Measurements from ENCODE around the gene HTRA2.

The HTRA2 gene

GRCh38 chr2:74502720-74503505, 26.8 kb upstream of the HTRA2 start:
- peaks cover 3% of the 10 kb centered on the region for H3K4me1 ChIP-seq (ENCODE audit: control insufficient read depth, insufficient read depth, low read length)
- peak overlapping the region; percentile 48 for H3K4me3 ChIP-seq (ENCODE audit: low read depth, low read length)
- H3K36me3 ChIP-seq (ENCODE audit: control insufficient read depth, insufficient read depth, low read length), result peaks cover 4% of the 10 kb centered on the region
- H3K27me3 ChIP-seq (ENCODE audit: control insufficient read depth, insufficient read depth, low read length), result peaks cover 84% of the 10 kb centered on the region
- peak overlapping the region; percentile 60 for H3K9ac ChIP-seq (ENCODE audit: low read depth, low read length)
- H3K9me3 ChIP-seq (ENCODE audit: control insufficient read depth, insufficient read depth, low read length), result no peaks in the 10 kb centered on the region

GRCh38 chr2:74503506-74504475, 25.9 kb upstream of the HTRA2 start:
- Histone ChIP-seq H3K9me3 (ENCODE audit: control insufficient read depth, insufficient read depth, low read length) (no peaks in the 10 kb centered on the region), H3K36me3 (ENCODE audit: control insufficient read depth, insufficient read depth, low read length) (peaks cover 4% of the 10 kb centered on the region), H3K27me3 (ENCODE audit: control insufficient read depth, insufficient read depth, low read length) (peaks cover 83% of the 10 kb centered on the region), H3K4me3 (ENCODE audit: low read depth, low read length) (peak overlapping the region; percentile 48), H3K9ac (ENCODE audit: low read depth, low read length) (peak overlapping the region; percentile 60), H3K4me1 (ENCODE audit: control insufficient read depth, insufficient read depth, low read length) (peaks cover 3% of the 10 kb centered on the region)

GRCh38 chr2:74504591-74504990, 25.1 kb upstream of the HTRA2 start:
- Histone ChIP-seq H3K9me3 (ENCODE audit: control insufficient read depth, insufficient read depth, low read length) (no peaks in the 10 kb centered on the region), H3K27me3 (ENCODE audit: control insufficient read depth, insufficient read depth, low read length) (peaks cover 83% of the 10 kb centered on the region), H3K4me3 (ENCODE audit: low read depth, low read length) (peak overlapping the region; percentile 48), H3K36me3 (ENCODE audit: control insufficient read depth, insufficient read depth, low read length) (peaks cover 4% of the 10 kb centered on the region), H3K9ac (ENCODE audit: low read depth, low read length) (no peak overlapping the region), H3K4me1 (ENCODE audit: control insufficient read depth, insufficient read depth, low read length) (peaks cover 3% of the 10 kb centered on the region)

GRCh38 chr2:74505448-74506246, 24.1 kb upstream of the HTRA2 start:
- Histone ChIP-seq H3K36me3 (ENCODE audit: control insufficient read depth, insufficient read depth, low read length) (peaks cover 4% of the 10 kb centered on the region), H3K9me3 (ENCODE audit: control insufficient read depth, insufficient read depth, low read length) (no peaks in the 10 kb centered on the region), H3K27me3 (ENCODE audit: control insufficient read depth, insufficient read depth, low read length) (peaks cover 83% of the 10 kb centered on the region), H3K4me3 (ENCODE audit: low read depth, low read length) (no peak overlapping the region), H3K4me1 (ENCODE audit: control insufficient read depth, insufficient read depth, low read length) (peaks cover 3% of the 10 kb centered on the region), H3K9ac (ENCODE audit: low read depth, low read length) (no peak overlapping the region)

GRCh38 chr2:74507145-74507925, 22.4 kb upstream of the HTRA2 start, which contains the start of gene PCGF1:
Gene PCGF1 (minus strand): TSS chr2:74507695. CDS start chr2:74507668, 27 bp downstream.
- H3K36me3 ChIP-seq (ENCODE audit: control insufficient read depth, insufficient read depth, low read length), result peaks cover 4% of the 10 kb centered on the region
- H3K27me3 ChIP-seq (ENCODE audit: control insufficient read depth, insufficient read depth, low read length), result peaks cover 83% of the 10 kb centered on the region
- peaks cover 3% of the 10 kb centered on the region for H3K4me1 ChIP-seq (ENCODE audit: control insufficient read depth, insufficient read depth, low read length)

GRCh38 chr2:74507926-74508520, 21.7 kb upstream of the HTRA2 start:
- Histone ChIP-seq H3K27me3 (ENCODE audit: control insufficient read depth, insufficient read depth, low read length) (peaks cover 83% of the 10 kb centered on the region), H3K36me3 (ENCODE audit: control insufficient read depth, insufficient read depth, low read length) (peaks cover 4% of the 10 kb centered on the region), H3K4me1 (ENCODE audit: control insufficient read depth, insufficient read depth, low read length) (peaks cover 3% of the 10 kb centered on the region)

More at GRCh38 chr2:74507145-74507925, 22.4 kb upstream of the HTRA2 start, which contains the start of gene PCGF1:
- H3K4me3 ChIP-seq (ENCODE audit: low read depth, low read length), result peak within 1 kb of the TSS; percentile 93
- no peaks in the 10 kb centered on the region for H3K9me3 ChIP-seq (ENCODE audit: control insufficient read depth, insufficient read depth, low read length)
- peak within 1 kb of the TSS; percentile 84 for H3K9ac ChIP-seq (ENCODE audit: low read depth, low read length)

GRCh38 chr2:74510272-74510671, 19.5 kb upstream of the HTRA2 start:
- no peak overlapping the region for H3K4me3 ChIP-seq (ENCODE audit: low read depth, low read length)
- H3K4me1 ChIP-seq (ENCODE audit: control insufficient read depth, insufficient read depth, low read length), result peaks cover 3% of the 10 kb centered on the region
- no peak overlapping the region for H3K9ac ChIP-seq (ENCODE audit: low read depth, low read length)
- peaks cover 82% of the 10 kb centered on the region for H3K27me3 ChIP-seq (ENCODE audit: control insufficient read depth, insufficient read depth, low read length)
- H3K36me3 ChIP-seq (ENCODE audit: control insufficient read depth, insufficient read depth, low read length), result peaks cover 3% of the 10 kb centered on the region
- no peaks in the 10 kb centered on the region for H3K9me3 ChIP-seq (ENCODE audit: control insufficient read depth, insufficient read depth, low read length)

More at GRCh38 chr2:74507926-74508520, 21.7 kb upstream of the HTRA2 start:
- Histone ChIP-seq H3K9me3 (ENCODE audit: control insufficient read depth, insufficient read depth, low read length) (no peaks in the 10 kb centered on the region), H3K4me3 (ENCODE audit: low read depth, low read length) (peak overlapping the region; percentile 93), H3K9ac (ENCODE audit: low read depth, low read length) (peak overlapping the region; percentile 81)

GRCh38 chr2:74511104-74511989, 18.4 kb upstream of the HTRA2 start:
- H3K4me1 ChIP-seq (ENCODE audit: control insufficient read depth, insufficient read depth, low read length), result peaks cover 3% of the 10 kb centered on the region
- no peaks in the 10 kb centered on the region for H3K36me3 ChIP-seq (ENCODE audit: control insufficient read depth, insufficient read depth, low read length)
- H3K9ac ChIP-seq (ENCODE audit: low read depth, low read length), result no peak overlapping the region
- no peaks in the 10 kb centered on the region for H3K9me3 ChIP-seq (ENCODE audit: control insufficient read depth, insufficient read depth, low read length)
- H3K27me3 ChIP-seq (ENCODE audit: control insufficient read depth, insufficient read depth, low read length), result peaks cover 85% of the 10 kb centered on the region
- no peak overlapping the region for H3K4me3 ChIP-seq (ENCODE audit: low read depth, low read length)

GRCh38 chr2:74512744-74513604, 16.8 kb upstream of the HTRA2 start:
- peak overlapping the region; percentile 52 for H3K4me3 ChIP-seq (ENCODE audit: low read depth, low read length)
- H3K9me3 ChIP-seq (ENCODE audit: control insufficient read depth, insufficient read depth, low read length), result peaks cover 6% of the 10 kb centered on the region
- H3K27me3 ChIP-seq (ENCODE audit: control insufficient read depth, insufficient read depth, low read length), result peaks cover 98% of the 10 kb centered on the region
- H3K36me3 ChIP-seq (ENCODE audit: control insufficient read depth, insufficient read depth, low read length), result no peaks in the 10 kb centered on the region
- H3K9ac ChIP-seq (ENCODE audit: low read depth, low read length), result no peak overlapping the region
- H3K4me1 ChIP-seq (ENCODE audit: control insufficient read depth, insufficient read depth, low read length), result no peaks in the 10 kb centered on the region
